T47D (cell line): ENCODE results near the gene FAM114A1.
"Not testable (repeated sequence)": the region's sequence is repeated elsewhere in the genome, so short reads cannot be mapped to it uniquely, and the experiment has no call there.

Experiments
- DNase-seq, 2 experiments: peaks; one replicate each; pipeline versions ENCODE4 v3.0.0 to v3.0.0-alpha.2; 2011 to 2012; ENCODE audit warnings: low read depth in 1 of 2, low spot score in 1 of 2
- JUND ChIP-seq: IDR thresholded peaks from 2 replicates; pipeline ENCODE4 v1.6.1; 2012; ENCODE audit warnings: low read depth
- in situ Hi-C: cut with HindIII; loops from 2 replicates; pipeline ENCODE4 v1.10.0; 2016; ENCODE audit warnings: low sequenced_read_pairs, low pct_unique_long_range_greater_than_20kb

FAM114A1 gene

GRCh38 chr4:38935391-38936073 lies 67.9 kb downstream of the FAM114A1 start:
- DNase-seq: no peak
- TF ChIP-seq JUND: no peak
- in situ Hi-C loops: no loop called here

DNA sequence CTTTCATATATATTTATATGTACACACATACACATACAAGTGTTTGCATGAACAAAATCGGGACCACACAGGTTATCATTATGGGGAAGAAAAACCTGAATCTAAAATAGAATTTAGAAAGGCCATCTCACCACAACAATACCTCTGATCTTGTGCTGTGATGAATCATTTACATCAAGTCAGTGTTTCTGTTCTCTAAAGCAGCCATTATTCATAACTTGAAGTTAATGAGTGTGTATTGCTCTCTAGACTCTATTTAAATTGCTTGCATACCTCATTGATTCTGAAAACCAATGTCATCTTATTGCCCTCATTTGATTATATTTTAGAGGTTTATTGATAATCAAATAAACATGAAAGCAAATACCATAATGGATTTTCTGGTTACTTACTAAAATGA lies 71.6 kb downstream of the FAM114A1 start:
- no peak for TF ChIP-seq JUND
- no peak for DNase-seq
- in situ Hi-C loops: no loop called here

- DNase-seq: no peak
- in situ Hi-C loops: no loop called here
- TF ChIP-seq JUND: no peak
Observed at GRCh38 chr4:38940476-38940875, 72.9 kb downstream of the FAM114A1 start.

DNA sequence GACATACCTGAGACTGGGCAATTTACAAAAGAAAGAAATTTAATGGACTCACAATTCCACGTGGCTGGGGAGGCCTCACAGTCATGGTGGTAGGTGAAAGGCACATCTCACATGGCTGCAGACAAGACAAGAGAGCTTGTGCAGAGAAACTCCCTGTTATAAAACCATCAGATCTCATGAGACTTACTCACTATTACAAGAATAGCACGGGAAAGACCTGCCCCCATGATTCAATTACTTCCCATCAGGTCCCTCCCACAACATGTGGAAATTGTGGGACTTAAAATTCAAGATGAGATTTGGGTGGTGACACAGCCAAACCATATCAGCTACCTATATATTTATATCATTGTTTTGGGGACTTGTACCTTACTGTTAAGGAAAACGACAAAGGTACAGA lies 74.3 kb downstream of the FAM114A1 start:
- in situ Hi-C loops, DNase-seq: not testable (repeated sequence)

DNA sequence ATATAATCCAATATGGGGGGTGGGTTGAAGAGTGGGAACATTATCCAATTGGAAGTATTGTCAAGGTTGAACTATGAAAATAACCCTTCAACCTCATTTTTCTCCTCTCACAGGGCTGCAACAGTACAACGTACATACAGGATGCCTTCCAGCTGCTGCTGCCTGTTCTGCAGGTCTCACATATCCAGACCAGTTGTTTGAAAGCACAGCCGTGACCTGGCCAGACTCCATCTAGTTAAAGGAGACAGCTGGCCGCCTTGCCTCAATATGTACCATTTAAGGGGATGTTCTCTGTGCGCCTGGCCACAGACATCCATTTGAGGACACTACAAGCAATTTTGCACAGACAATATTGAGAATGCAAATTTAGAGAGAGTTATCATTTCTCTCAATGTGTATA lies 75.7 kb downstream of the FAM114A1 start:
- no peak for DNase-seq
- TF ChIP-seq JUND: no peak
- in situ Hi-C loops: no loop called here

DNA sequence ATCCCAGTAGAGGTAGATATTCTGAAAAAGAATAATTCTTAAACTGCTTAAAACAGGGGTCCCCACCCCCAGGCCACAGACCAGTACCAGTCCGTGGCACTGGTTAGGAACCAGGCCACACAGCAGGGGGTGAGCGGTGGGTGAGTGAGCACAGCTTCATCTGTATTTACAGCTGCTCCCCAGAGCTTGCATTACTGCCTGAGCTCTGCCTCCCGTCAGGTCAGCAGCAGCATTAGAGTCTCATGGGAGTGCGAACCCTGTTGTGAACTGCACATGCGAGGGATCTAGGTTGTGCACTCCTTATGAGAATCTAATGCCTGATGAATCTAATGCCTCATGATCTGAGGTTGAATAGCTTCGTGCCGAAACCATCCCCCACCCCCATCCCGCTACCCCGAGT lies 76.8 kb downstream of the FAM114A1 start:
- in situ Hi-C loops: no loop called here
- DNase-seq: no peak
- no peak for TF ChIP-seq JUND

GRCh38 chr4:38946919-38947318 lies 79.3 kb downstream of the FAM114A1 start:
- in situ Hi-C loops: no loop called here
- no peak for DNase-seq
- no peak for TF ChIP-seq JUND

DNA sequence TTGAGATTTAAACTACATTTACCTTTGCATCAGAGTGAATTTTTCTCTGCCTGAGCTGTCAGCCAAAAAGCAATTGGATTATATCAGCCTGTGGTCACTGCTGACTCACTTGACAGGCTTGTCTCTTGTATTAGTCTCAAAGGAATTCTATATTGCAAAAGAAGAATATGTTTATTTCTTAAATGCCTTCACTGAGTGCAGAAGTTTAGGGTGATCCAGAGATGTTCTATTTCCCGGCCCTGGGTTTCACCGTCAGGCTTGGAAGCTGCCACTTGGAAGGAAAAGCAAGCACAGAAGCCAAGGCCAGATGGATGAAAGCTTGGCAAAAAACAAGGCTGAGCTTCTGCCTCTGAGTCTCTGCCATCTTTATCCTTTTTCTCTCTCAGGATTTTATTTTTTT lies 80.9 kb downstream of the FAM114A1 start:
- DNase-seq: peak in 1 of 2 experiments; percentile 18
- no peak for TF ChIP-seq JUND
- in situ Hi-C loops: no loop called here

DNA sequence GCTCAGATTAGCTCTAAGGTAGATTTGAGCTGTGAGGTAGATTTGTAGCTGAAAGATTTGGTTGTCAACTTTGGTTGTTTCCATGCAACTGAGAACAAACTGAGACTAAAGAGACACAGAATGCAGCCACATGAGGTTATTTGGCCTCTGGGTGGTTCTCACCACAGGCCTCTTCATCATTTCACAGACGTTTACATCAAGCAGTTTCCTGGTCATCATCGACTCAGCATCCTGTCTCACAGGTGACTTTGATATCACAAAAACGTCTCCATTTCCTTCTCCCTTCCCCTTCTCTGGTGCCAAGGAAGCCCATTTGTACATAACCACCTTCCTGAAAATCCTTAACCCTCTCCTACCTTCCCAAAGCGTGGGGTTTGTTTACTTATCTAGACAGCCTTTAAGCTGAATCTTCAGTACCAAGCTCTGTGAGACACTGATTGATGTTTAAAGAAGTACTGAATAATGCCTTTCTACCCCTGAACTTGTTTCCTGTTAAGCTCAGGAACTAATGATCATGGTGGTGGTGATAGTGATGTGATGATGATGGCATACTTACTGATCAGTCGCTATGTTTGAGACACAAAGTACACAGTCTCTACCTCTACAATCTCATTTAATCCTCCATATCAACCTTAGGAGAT lies 81.9 kb downstream of the FAM114A1 start:
- in situ Hi-C loops: no loop called here
- DNase-seq: no peak
- no peak for TF ChIP-seq JUND

DNA sequence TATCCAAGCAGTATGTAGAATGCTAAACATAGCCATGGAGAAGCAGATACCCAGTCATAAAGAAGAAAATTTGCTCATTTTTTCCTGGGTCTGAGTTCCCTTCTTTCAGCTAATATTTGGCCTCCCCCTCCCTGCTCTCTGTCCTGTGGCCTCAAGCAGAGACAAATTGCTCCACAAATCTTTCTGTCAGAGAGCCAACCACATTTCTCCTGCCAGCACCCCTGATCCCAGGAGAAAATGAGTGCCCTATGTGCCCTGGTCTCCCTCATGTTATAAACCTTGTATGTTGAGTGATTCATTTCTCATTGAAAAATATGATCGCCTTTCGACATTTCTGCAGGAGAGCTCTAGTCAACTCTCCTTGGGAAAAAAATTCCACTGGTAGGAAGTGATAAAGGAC lies 82.6 kb downstream of the FAM114A1 start:
- no peak for TF ChIP-seq JUND
- in situ Hi-C loops: no loop called here
- no peak for DNase-seq

- no peak for DNase-seq
- TF ChIP-seq JUND: no peak
- in situ Hi-C loops: no loop called here
Observed at GRCh38 chr4:38950734-38951133, 83.1 kb downstream of the FAM114A1 start.

DNA sequence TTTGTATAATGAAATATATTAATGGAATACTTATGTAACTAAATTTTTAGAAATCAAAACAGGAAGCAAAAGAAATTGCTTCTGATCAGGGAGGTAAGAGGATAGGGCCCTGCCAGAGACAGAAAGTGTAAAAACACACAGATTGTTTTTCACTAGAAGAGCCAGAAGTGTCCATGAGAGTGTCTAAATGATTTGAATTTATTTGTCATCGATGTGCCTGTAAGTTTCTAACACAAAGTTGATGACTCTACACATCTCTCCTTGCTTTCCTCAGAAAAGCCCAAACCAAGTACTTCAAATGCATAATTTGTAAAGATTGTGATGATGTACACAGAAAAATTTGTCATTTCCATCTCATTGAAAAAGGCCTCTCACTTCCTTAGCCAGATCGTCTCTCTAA lies 84.0 kb downstream of the FAM114A1 start:
- no peak for DNase-seq
- no peak for TF ChIP-seq JUND
- in situ Hi-C loops: no loop called here

DNA sequence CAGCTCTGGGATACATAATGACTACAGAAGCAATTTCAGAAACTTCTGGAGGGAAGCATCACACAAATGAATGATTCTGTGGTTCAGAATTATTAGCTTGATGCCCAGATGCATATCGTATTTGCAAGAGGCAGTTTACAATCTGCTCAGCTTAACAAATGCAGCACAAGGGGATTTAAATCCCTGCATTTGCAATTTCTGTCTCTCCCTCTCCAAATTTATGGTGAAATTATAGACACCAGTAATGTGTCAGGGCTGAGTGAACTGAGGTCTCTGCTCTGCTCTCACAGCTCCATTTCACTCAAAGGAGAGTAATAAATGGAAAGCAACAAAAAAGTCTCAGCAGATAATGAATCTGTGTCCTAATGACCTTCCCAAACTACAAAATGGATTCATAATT lies 84.4 kb downstream of the FAM114A1 start:
- DNase-seq: no peak
- in situ Hi-C loops: no loop called here
- TF ChIP-seq JUND: no peak

GRCh38 chr4:38954727-38955126 lies 87.1 kb downstream of the FAM114A1 start:
- no peak for TF ChIP-seq JUND
- DNase-seq: no peak
- in situ Hi-C loops: no loop called here
